GM19193 (cell line): Measurements from ENCODE around the gene MED20.

Source experiments
- POLR2A ChIP-seq: IDR thresholded peaks from 4 replicates; pipeline ENCODE4 v1.6.1; 2011; ENCODE audit not compliant: insufficient read depth, insufficient read length; ENCODE audit errors: extremely low read depth

MED20 gene

GRCh38 chr6:41935193-41935574 is 14.2 kb upstream of the MED20 start:
- no peak for TF ChIP-seq POLR2A

DNA sequence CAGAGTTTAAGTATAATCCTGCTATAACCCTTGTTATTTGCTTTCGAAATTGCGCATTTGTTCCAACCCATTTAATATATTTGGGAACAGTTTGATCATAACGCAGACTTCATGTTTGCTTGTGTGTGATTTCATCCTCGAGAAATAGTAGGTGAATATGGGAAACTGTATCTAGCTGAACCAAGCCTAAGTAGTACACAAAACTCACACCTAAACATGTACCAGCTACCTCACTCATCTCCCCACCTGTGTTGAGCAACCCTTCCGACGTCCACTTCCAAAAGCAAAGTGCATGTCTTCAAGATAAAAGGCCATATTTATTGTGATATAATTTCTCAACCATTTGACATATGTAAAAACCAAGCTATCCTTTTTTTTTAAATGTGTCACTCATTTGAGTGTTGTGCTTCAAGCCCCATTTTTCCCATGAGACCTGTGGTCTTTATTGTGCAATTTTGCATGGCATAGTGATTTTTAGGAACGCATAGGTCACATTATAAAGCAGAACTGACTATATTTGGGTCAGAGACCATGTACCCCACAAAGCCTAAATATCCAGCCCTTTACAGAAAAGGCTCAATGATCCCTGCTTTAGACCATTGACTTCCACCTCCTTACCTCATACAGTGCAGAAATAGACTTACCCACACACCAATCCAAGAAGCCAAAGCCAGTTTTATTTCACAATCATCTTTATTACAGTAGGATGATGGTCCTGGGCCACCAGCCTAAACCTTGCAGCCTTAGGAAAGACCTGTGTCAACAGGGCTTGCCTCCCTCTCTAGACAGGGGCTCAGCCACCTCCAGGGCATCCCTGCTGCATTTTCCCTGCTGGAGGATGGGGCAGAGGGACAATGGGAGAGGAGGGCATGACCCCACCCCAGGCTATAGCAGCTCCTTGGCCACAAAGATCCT is 13.6 kb upstream of the MED20 start:
- TF ChIP-seq POLR2A: no peak

- no peak for TF ChIP-seq POLR2A
These were observed 11.4 kb upstream of the MED20 start for GRCh38 chr6:41932378-41932777.

GRCh38 chr6:41931792-41932191 is 10.9 kb upstream of the MED20 start:
- TF ChIP-seq POLR2A: no peak

- TF ChIP-seq POLR2A: no peak
These were observed 9.0 kb upstream of the MED20 start for GRCh38 chr6:41929924-41930323.

- TF ChIP-seq POLR2A: no peak
These were observed 6.3 kb upstream of the MED20 start for GRCh38 chr6:41927253-41927652.

GRCh38 chr6:41922154-41922553 is 1.2 kb upstream of the MED20 start:
- no peak for TF ChIP-seq POLR2A

DNA sequence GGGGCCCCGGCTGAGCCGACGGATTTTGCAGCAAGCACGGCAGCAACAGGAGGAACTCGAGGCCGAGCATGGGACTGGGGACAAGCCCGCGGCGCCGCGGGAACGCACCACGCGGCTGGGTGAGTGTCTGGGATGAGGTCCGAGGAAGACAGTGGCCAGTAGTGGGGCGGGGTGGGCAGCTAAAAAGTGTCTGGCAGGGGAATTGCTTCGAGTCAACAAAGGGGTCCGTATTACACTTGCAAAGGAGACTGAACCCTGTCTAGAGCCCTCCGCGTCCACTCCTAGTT is 716 bp upstream of the MED20 start:
- TF ChIP-seq POLR2A: no peak

GRCh38 chr6:41917528-41917927 is 3.4 kb downstream of the MED20 start:
- TF ChIP-seq POLR2A: no peak

DNA sequence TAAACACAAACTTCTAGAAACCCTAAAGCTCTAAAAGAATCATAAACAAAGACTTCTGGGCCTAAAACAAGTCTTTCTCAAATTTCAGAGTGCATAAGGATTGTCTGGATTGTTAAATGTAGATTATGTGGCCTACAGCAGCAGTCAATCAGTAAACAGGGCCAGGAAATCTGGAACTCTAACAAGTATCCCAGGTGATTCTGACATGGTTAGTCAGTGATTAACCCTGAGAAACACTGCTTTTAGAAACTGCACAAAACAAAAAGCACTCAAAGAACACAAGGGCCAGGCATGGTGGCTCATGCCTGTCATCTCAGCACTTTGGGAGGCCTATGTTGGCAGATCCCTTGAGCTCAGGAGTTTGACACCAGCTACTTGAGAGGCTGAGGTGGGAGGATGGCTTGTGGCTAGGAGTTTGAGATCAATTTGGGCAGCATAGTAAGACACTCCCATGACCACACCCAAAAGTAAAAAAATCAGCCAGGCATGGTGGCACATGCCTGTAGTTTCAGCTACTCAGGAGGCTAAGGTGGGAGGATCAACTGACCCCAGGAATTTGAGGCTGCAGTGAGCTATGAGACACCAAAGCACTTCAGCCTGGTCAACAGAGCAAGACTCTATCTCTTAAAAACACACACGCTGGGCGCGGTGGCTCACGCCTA is 5.9 kb downstream of the MED20 start:
- TF ChIP-seq POLR2A: no peak

GRCh38 chr6:41914343-41914742 is 6.6 kb downstream of the MED20 start:
- no peak for TF ChIP-seq POLR2A

DNA sequence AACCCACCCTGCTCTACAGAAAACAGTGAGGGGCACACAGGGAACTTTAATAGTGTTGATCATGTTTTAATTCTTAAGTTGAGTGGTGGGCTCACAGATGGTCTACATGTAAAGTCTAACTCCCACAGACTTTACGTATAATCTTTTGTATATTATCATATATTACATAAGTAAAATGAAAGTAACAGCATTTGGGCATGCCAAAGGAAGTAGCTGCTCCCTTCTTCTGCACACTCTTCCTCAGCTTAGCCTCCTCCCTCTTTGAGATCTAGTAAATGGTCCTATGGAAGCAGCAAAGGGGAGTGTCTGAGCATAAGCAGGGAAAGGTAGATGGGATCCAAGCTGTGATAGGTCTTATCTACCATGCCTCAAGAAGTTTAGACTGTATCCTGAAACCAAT is 11.2 kb downstream of the MED20 start:
- no peak for TF ChIP-seq POLR2A

DNA sequence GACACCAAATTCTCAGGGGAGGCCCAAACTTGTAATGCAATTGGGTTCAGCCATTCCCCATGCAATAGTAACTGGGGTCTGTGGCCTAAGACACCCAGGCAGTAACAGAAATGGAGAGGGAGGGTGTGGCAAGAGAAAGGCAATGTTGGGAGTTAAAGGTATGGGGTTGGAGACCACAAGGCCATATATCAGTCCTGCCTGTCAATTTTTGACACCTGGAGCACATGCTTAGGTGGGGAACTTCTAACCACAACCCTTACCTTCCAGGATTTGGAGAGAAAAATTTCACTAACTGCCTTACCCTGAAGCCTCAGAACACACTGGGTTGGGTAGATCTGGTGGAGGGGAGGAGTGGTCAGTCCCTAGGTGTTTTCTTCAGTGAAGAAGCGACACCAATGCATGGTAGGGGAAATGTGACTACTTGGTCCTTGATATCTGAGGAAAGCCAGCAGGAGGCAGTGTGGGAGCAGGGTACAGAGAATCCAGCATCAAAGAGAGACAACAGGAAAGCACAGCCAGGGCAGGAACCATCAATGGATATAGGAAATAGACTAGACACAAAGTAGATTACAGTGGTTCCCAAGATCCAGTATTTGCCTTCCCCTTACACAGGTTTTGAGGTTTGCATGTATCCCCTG is 18.9 kb downstream of the MED20 start:
- TF ChIP-seq POLR2A: no peak

GRCh38 chr6:41900861-41901260 is 20.1 kb downstream of the MED20 start:
- no peak for TF ChIP-seq POLR2A

DNA sequence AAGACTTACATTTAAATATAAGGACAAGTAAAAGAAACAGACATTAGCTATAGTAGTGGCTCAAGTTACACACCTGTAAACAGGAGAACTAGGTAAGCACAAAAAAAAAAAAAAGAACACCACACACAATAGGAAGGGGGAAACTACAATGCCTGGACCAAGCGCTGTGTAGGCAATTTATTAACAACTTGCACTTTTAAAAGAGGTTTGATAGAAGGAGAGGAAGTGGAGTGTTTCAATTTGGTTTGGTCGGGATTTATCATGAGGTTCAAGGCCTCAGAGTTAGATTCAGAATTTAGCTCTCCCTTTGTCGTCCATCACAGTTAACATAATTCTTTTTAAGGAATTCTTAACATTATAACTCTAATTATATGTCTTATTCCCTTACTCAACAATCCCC is 24.7 kb downstream of the MED20 start:
- no peak for TF ChIP-seq POLR2A

DNA sequence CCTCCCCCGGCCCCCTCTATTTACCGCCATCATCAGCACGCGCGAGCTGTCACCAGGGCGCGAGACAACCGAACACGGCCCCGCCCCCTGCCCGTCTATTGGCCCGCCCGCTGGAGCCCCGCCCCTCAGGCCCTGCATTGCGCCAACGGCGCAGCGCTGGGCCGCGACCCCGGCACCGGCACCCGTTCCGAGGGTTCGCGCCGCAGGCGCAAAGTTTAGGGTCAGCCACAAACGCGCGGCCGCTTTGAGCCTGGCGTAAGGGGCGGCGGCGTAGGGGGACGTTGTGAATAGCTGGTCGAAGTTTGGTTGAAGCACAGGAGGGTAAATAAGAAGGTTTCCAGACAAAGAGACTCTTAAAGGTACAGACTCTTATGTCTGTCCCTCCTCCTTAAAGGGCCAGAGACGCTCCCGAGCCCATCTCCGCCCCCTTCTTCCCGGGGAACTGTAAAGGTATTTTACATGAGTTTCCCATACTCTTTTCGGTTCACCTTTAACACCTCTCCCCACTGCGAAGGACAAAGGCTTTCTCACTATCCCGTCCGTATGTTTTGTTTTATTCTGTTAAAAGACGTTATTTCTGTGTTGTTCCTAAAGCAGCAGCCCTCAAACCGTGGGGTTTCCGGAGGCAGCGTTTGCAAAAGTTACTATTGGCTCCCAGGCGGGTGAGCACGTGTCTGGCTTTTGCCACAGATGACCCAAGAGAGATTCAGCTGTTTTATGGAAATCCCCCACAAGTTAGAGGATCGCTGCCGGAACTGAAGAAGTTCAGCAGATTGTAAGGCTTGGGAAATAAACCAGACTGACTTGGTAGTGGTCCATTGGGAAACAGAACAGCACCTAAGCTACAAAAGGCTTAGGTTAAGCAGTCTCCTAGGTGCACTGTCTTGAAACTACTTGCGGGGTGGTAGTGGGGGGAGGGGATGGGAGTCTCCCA is 25.4 kb downstream of the MED20 start, which contains the start of gene USP49:
Gene USP49 (minus strand): TSS at position 76 of the 934 bp plus-strand sequence. CDS start 88,392 bp downstream, outside the sequence.
- peak; percentile 72 for TF ChIP-seq POLR2A
